ENCODE data around the gene SH3RF3. TPM values are rescaled to one million over a fixed set of nuclear protein-coding genes. Genes with fewer than 3 reads are reported as not detected.
"Not testable (repeated sequence)": the region's sequence is repeated elsewhere in the genome, so short reads cannot be mapped to it uniquely, and the experiment has no call there.

The SH3RF3 gene
- total RNA-seq, 2 donors from 2014 or later = 1.3 to 2.7 TPM

- DNase-seq (no peak), ATAC-seq (no peak)
- intact Hi-C loops (cut with DNase I, micrococcal nuclease) = no loop called here
These were observed 19.7 kb upstream of the SH3RF3 start for GRCh38 chr2:109109342-109109741.

DNA sequence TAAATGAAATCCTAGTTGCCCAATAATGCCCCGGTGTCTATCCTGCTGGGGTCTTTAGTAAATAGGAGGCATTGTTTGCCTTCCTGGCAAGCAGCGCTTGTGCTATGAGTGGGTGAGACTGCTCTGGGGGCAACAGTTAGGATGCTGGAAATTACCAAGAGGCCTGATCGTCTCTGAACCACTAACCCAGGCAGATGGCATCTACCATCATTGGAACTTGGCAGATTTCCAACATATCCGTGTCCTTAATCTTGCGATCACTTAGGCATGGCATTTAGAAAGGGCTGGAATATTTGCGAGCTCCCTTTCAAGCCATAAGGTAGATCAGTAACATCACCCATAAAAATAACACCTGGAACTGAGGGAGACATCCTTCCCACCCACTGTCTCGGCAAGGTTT, 18.8 kb upstream of the SH3RF3 start:
- DNase-seq (no peak), ATAC-seq (no peak)
- intact Hi-C loops (cut with DNase I, micrococcal nuclease) = no loop called here

- ATAC-seq, DNase-seq: not testable (repeated sequence)
These were observed 11.8 kb upstream of the SH3RF3 start for GRCh38 chr2:109117181-109117580.

GRCh38 chr2:109117780-109118179, 11.2 kb upstream of the SH3RF3 start:
- ATAC-seq (no peak), DNase-seq (no peak)
- intact Hi-C loops (cut with DNase I, micrococcal nuclease) = no loop called here

More at GRCh38 chr2:109117181-109117580, 11.8 kb upstream of the SH3RF3 start:
- intact Hi-C loops (cut with DNase I, micrococcal nuclease) = not testable (repeated sequence)

GRCh38 chr2:109118321-109118720, 10.7 kb upstream of the SH3RF3 start:
- DNase-seq = no peak
- ATAC-seq = no peak
- intact Hi-C loops (cut with DNase I, micrococcal nuclease) = no loop called here

DNA sequence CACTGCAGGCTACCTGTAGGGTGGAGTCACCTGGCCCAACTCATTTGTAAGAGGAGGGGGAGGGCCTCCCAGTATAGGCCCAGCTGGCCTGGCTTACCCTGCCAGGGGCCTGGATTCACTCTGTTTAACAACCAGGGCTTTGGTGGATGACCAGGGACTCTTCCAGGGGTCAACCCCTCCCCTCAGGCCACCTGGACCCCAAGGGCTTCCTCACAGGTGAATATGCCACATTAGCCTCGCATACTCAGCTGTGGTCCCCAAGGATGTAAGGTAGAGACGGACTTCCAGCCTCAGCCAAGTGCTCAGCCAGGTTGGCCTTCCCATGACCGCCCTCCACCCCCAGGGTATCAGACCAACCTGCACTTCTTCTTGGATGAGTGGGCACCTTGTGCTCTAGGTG, 8.8 kb upstream of the SH3RF3 start:
- intact Hi-C loops (cut with DNase I, micrococcal nuclease) = no loop called here
- ATAC-seq (no peak), DNase-seq (no peak)

- intact Hi-C loops (cut with DNase I, micrococcal nuclease); DNase-seq: not testable (repeated sequence)
- ATAC-seq = peak; percentile 54
These were observed 8.3 kb upstream of the SH3RF3 start for GRCh38 chr2:109120686-109121085.

GRCh38 chr2:109123586-109124201, 5.3 kb upstream of the SH3RF3 start:
- no peak for DNase-seq
- ATAC-seq = no peak
- intact Hi-C loops (cut with DNase I, micrococcal nuclease) = no loop called here

DNA sequence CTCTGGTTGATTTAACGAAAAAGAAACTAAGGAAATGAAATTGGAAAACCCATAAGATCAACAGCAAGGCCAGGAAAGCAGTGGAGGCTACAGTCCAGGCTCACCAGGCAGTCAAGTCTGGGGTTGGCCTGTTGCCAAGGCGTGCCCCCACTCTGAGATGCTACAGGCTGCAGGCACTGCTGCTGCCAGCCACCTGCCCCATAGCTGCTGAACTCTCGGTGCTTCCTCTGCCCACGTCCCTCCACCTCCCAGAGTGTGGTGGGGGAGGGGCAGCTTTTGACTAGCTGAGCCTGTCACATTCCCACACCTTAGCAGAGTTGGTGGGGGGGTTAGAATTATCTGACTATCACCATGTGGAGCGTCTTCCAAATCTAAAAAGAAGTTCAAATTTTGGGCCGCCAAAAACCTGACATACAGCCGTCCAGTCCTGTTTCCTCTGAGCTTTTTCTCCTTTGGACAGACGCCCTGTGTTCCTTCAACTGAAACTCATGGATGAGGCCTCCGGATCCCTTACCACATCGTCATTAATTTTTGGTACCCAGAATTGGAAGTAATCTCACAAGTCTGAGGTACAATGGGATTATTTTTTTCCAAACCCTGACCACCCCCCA, 3.9 kb upstream of the SH3RF3 start:
- intact Hi-C loops (cut with DNase I, micrococcal nuclease) = loop anchor here (5.0 kb wide), 2 partner anchors 377 to 382 kb away; no protein-coding TSS in a partner anchor
- no peak for ATAC-seq
- DNase-seq = no peak

- intact Hi-C loops (cut with DNase I, micrococcal nuclease) = loop anchor here (5.0 kb wide), 2 partner anchors 376 to 381 kb away; no protein-coding TSS in a partner anchor
- DNase-seq = no peak
- no peak for ATAC-seq
These were observed 3.2 kb upstream of the SH3RF3 start for GRCh38 chr2:109125593-109126500.

GRCh38 chr2:109126501-109126860, 2.5 kb upstream of the SH3RF3 start:
- DNase-seq (no peak), ATAC-seq (no peak)
- intact Hi-C loops (cut with DNase I, micrococcal nuclease) = loop anchor here (5.0 kb wide), 2 partner anchors 376 to 381 kb away; no protein-coding TSS in a partner anchor

DNA sequence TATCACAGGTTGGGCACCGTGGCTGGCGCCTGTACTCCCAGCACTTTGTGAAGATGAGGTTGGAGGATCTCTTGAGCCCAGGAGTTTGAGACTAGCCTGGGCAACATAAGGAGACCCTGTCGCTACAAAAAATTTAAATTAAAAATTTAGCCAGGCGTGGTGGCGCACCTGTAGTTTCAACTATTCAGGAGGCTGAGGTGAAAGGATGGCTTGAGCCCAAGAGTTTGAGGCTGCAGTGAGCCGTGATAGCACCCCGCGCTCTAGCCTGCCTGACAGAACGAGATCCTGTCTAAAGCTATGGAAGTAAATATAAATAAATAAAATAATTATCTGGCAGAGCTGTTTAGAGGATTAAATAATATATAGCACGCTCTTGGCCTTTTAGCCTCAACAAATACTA, 1.4 kb upstream of the SH3RF3 start:
- intact Hi-C loops (cut with DNase I, micrococcal nuclease) = loop anchor here (5.0 kb wide), 2 partner anchors 375 to 380 kb away; no protein-coding TSS in a partner anchor
- ATAC-seq = no peak

DNA sequence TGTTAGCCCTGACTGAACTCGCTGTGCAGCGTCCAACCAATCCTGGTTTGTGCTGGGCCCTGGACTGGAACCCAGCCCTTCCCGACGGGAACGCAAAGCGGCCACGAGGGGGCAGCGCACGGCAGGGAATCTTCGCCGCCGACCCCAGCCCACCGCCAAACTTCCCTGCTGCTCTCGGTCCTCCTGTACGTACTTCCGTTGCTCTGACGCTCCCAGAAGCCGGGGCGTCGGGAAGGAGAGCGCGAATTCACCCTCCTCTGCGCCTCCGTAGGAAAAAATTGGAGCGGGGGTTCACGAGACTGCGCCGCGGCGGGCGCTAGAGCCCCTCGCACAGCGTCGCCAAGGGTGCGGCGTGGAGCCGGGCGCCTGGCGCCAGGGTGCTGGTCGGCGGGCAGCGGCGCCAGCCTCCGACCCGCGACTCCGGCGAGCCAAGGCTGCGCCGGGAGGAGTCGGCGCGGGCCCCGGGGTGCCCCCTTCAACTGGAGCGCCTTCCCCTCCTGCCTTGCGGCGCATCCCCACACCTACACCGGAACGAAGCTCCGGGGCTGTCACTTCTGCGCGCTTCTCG, 873 bp upstream of the SH3RF3 start:
- intact Hi-C loops (cut with DNase I, micrococcal nuclease) = loop anchor here (5.0 kb wide), 2 partner anchors 374 to 379 kb away; no protein-coding TSS in a partner anchor
- ATAC-seq (peak; percentile 77), DNase-seq (peak; percentile 54 to 73)

More for the DNA sequence above, 1.4 kb upstream of the SH3RF3 start:
- no peak for DNase-seq

- DNase-seq = peak in 1 of 2 donors; percentile 31
- ATAC-seq = peak; percentile 62
- intact Hi-C loops (cut with DNase I, micrococcal nuclease) = loop anchor here (5.0 kb wide), 2 partner anchors 373 to 378 kb away; no protein-coding TSS in a partner anchor
These were observed 433 bp downstream of the SH3RF3 start for GRCh38 chr2:109129356-109129920.

GRCh38 chr2:109129921-109130722, 1.1 kb downstream of the SH3RF3 start:
- ATAC-seq = no peak
- peak in 1 of 2 donors; percentile 13 for DNase-seq
- intact Hi-C loops (cut with DNase I, micrococcal nuclease) = loop anchor here (5.0 kb wide), 2 partner anchors 372 to 377 kb away; no protein-coding TSS in a partner anchor

DNA sequence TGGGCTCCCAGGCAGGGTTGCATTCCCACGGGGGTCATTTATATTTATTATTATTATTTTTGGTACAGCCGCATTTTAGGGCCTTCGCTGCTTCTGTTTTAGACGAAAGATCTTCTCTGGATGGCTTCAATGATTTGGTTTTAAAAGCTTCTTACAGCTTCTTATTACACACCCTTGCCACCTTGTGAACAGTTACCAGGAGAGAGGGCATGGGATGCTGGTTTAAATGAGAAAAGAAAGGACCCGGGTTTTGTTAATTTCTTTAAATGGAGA, 1.7 kb downstream of the SH3RF3 start:
- DNase-seq (no peak), ATAC-seq (no peak)
- intact Hi-C loops (cut with DNase I, micrococcal nuclease) = no loop called here

DNA sequence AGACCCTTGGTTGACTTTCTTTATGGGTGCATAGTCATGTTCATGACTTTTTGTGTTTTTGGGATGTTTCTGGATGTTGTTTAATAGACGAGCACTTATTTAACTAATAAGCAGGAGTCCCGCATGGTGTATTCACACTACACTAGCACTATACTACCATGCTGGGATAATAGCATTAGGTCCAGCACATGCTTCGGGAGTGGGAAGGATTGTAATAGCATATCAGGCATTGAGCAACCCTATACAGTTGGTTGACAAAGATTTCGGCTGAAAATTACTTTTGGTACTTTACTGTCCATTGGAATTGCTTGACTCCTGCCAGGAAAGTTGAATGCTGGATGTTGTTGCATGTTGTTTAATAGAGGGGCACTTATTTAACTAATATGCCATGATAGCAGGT, 2.8 kb downstream of the SH3RF3 start:
- intact Hi-C loops (cut with DNase I, micrococcal nuclease) = no loop called here
- ATAC-seq (no peak), DNase-seq (no peak)

GRCh38 chr2:109132626-109133025, 3.6 kb downstream of the SH3RF3 start:
- intact Hi-C loops (cut with DNase I, micrococcal nuclease) = no loop called here
- DNase-seq = no peak
- no peak for ATAC-seq

Measured in left colon (tissue), 2 donors.